ENCODE data around the gene UBA3.

Gene UBA3

GRCh38 chr3:69121950-69122349 lies 41.8 kb upstream of the UBA3 start:
- Histone ChIP-seq H3K27me3 (ENCODE audit: insufficient read depth, low read length) (no peaks in the 10 kb centered on the region), H4K20me1 (ENCODE audit: insufficient read depth, low read length) (no peaks in the 10 kb centered on the region), H3K4me1 (ENCODE audit: insufficient read depth, low read length, severe bottlenecking) (no peaks in the 10 kb centered on the region), H3F3A (ENCODE audit: insufficient read depth, low read length) (no peaks in the 10 kb centered on the region), H2AFZ (ENCODE audit: low read length) (no peak overlapping the region), H3K9me2 (ENCODE audit: low read depth, low read length) (no peaks in the 10 kb centered on the region), H3K79me2 (ENCODE audit: insufficient read depth, low read length) (no peaks in the 10 kb centered on the region), H3K4me3 (ENCODE audit: low read depth, low read length, poor library complexity, severe bottlenecking) (no peak overlapping the region), H3K9me3 (ENCODE audit: low read length) (no peaks in the 10 kb centered on the region), H3K27ac (ENCODE audit: low read depth, low read length, poor library complexity, severe bottlenecking) (no peak overlapping the region), H3K4me2 (ENCODE audit: low read length) (no peak overlapping the region), H3K36me3 (ENCODE audit: insufficient read depth, low read length) (no peaks in the 10 kb centered on the region), H3K9ac (ENCODE audit: low read length) (no peak overlapping the region)
- no peak for TF ChIP-seq EZH2 (IDR thresholded peaks at IDR 0.05; ENCODE audit: borderline replicate concordance, low read length)
- TF ChIP-seq, protein P1, sequence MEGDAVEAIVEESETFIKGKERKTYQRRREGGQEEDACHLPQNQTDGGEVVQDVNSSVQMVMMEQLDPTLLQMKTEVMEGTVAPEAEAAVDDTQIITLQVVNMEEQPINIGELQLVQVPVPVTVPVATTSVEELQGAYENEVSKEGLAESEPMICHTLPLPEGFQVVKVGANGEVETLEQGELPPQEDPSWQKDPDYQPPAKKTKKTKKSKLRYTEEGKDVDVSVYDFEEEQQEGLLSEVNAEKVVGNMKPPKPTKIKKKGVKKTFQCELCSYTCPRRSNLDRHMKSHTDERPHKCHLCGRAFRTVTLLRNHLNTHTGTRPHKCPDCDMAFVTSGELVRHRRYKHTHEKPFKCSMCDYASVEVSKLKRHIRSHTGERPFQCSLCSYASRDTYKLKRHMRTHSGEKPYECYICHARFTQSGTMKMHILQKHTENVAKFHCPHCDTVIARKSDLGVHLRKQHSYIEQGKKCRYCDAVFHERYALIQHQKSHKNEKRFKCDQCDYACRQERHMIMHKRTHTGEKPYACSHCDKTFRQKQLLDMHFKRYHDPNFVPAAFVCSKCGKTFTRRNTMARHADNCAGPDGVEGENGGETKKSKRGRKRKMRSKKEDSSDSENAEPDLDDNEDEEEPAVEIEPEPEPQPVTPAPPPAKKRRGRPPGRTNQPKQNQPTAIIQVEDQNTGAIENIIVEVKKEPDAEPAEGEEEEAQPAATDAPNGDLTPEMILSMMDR (IDR thresholded peaks at IDR 0.05; ENCODE audit: low read length), result no peak

DNA sequence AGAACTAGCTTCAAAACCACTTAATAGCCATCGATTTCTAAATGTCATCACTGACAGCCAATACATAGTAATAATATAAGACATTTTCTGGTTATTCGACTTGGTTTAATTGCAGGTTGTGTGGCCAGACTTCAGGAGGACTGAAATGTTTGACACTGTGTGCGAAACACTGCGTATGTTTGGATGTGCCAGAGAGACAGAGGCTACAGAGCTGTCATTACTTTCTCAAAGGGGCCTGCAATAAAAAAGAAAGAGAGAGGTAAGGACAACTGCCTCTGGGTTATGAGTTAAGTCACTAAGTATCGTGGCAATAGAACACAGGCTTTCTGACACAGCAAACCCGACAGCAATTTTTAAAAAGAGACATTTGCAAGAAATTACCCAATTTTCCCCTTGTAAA lies 41.3 kb upstream of the UBA3 start:
- Histone ChIP-seq H4K20me1 (ENCODE audit: insufficient read depth, low read length) (no peaks in the 10 kb centered on the region), H3K9me2 (ENCODE audit: low read depth, low read length) (no peaks in the 10 kb centered on the region), H3K79me2 (ENCODE audit: insufficient read depth, low read length) (no peaks in the 10 kb centered on the region), H3F3A (ENCODE audit: insufficient read depth, low read length) (no peaks in the 10 kb centered on the region), H2AFZ (ENCODE audit: low read length) (no peak overlapping the region), H3K9ac (ENCODE audit: low read length) (no peak overlapping the region), H3K4me1 (ENCODE audit: insufficient read depth, low read length, severe bottlenecking) (no peaks in the 10 kb centered on the region), H3K9me3 (ENCODE audit: low read length) (no peaks in the 10 kb centered on the region), H3K4me3 (ENCODE audit: low read depth, low read length, poor library complexity, severe bottlenecking) (no peak overlapping the region), H3K4me2 (ENCODE audit: low read length) (no peak overlapping the region), H3K27me3 (ENCODE audit: insufficient read depth, low read length) (no peaks in the 10 kb centered on the region), H3K36me3 (ENCODE audit: insufficient read depth, low read length) (no peaks in the 10 kb centered on the region), H3K27ac (ENCODE audit: low read depth, low read length, poor library complexity, severe bottlenecking) (no peak overlapping the region)
- TF ChIP-seq, protein P1 (IDR thresholded peaks at IDR 0.05; ENCODE audit: low read length), result no peak
- no peak for TF ChIP-seq EZH2 (IDR thresholded peaks at IDR 0.05; ENCODE audit: borderline replicate concordance, low read length)

DNA sequence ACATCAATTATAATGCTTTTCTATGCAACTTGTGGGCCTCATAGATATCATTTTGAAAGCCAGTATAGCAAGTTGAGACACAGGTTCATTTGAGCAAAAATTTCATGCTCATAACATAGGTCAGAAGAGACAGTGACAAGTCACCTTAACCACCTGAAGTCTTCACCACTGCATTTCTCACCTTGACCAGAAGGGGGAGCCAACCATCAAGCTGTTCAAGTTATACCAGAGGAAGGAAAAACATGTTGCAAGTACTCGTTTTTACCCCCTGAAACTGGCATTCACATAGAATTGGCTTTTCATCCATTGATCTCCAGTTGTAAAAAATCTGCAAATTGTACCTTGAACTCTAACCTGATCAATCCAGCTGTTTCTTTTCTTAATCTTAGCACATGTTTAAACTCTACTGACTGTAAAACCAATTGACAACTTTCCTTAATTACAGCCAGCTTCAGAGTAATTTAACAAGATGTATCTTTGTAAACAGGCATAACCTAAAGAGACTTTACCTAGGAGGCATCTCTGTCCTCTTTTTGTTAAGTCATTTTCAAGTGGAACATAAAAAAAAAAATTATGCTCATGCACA lies 40.8 kb upstream of the UBA3 start:
- H3K27ac ChIP-seq (ENCODE audit: low read depth, low read length, poor library complexity, severe bottlenecking), result no peak overlapping the region
- no peak overlapping the region for H2AFZ ChIP-seq (ENCODE audit: low read length)
- H3K4me3 ChIP-seq (ENCODE audit: low read depth, low read length, poor library complexity, severe bottlenecking), result no peak overlapping the region
- H3F3A ChIP-seq (ENCODE audit: insufficient read depth, low read length), result no peaks in the 10 kb centered on the region
- no peaks in the 10 kb centered on the region for H3K36me3 ChIP-seq (ENCODE audit: insufficient read depth, low read length)
- TF ChIP-seq, protein P1 (IDR thresholded peaks at IDR 0.05; ENCODE audit: low read length), result peak; percentile 86
- no peak for TF ChIP-seq EZH2 (IDR thresholded peaks at IDR 0.05; ENCODE audit: borderline replicate concordance, low read length)
- no peak overlapping the region for H3K9ac ChIP-seq (ENCODE audit: low read length)
- H3K9me2 ChIP-seq (ENCODE audit: low read depth, low read length), result no peaks in the 10 kb centered on the region
- no peaks in the 10 kb centered on the region for H3K4me1 ChIP-seq (ENCODE audit: insufficient read depth, low read length, severe bottlenecking)
- no peak overlapping the region for H3K4me2 ChIP-seq (ENCODE audit: low read length)
- no peaks in the 10 kb centered on the region for H3K79me2 ChIP-seq (ENCODE audit: insufficient read depth, low read length)
- H3K27me3 ChIP-seq (ENCODE audit: insufficient read depth, low read length), result no peaks in the 10 kb centered on the region
- no peaks in the 10 kb centered on the region for H4K20me1 ChIP-seq (ENCODE audit: insufficient read depth, low read length)
- H3K9me3 ChIP-seq (ENCODE audit: low read length), result no peaks in the 10 kb centered on the region

Data from OCI-LY1 (cell line).